Measurements from ENCODE around the gene RIOX2. TPM values are rescaled to one million over a fixed set of nuclear protein-coding genes. Genes with fewer than 3 reads are reported as not detected.
"Not testable (repeated sequence)": the region's sequence is repeated elsewhere in the genome, so short reads cannot be mapped to it uniquely, and the experiment has no call there.

Gene RIOX2
- total RNA-seq, 1 experiment from 2014 or later: 23.6 TPM

- Histone ChIP-seq H3K9me3 (replicated peaks) (no peaks in the 10 kb centered on the region), H3K27ac (no peak overlapping the region), H3K4me3 (no peak overlapping the region), H3K36me3 (peaks cover 3% of the 10 kb centered on the region), H3K4me1 (replicated peaks) (no peaks in the 10 kb centered on the region), H3K27me3 (replicated peaks) (no peaks in the 10 kb centered on the region)
- no peak for DNase-seq (ENCODE audit: low read depth in 1 of 2, low spot score in 2 of 2)
These were observed 37.1 kb downstream of the RIOX2 start for GRCh38 chr3:97934980-97935695.

- Histone ChIP-seq H3K36me3 (peaks cover 3% of the 10 kb centered on the region; the same call in 1 of the 2 replicates), H3K27me3 (replicated peaks) (no peaks in the 10 kb centered on the region), H3K4me3 (no peak overlapping the region), H3K9me3 (replicated peaks) (no peaks in the 10 kb centered on the region), H3K4me1 (replicated peaks) (0 out of 2 replicates have a peak, but pooled peaks cover 4% of the 10 kb centered on the region), H3K27ac (no peak overlapping the region)
- no peak for DNase-seq (ENCODE audit: low read depth in 1 of 2, low spot score in 2 of 2)
These were observed 39.8 kb downstream of the RIOX2 start for GRCh38 chr3:97932387-97932801.

DNA sequence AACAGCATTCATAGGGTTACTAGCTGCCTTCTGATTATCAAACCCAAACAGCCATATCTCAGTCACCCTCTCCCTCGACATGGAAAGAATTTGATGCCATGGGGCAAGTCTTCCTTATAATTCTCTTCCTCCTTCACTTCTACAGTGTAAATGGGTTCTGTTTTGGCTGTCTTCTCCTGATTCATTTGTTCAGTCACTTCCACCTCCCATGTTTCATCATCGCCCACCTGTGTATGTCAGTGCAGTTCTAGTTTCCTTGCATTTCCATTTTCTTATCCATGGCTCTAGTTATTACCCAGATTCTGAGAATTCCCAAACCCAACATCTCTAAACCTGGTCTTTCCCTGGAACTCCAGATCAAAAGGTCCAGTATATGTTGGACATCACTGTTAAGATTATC is 41.0 kb downstream of the RIOX2 start:
- Histone ChIP-seq H3K27ac (no peak overlapping the region), H3K36me3 (no peaks in the 10 kb centered on the region; the same call in 1 of the 2 replicates), H3K4me3 (no peak overlapping the region), H3K27me3 (replicated peaks) (no peaks in the 10 kb centered on the region), H3K9me3 (replicated peaks) (no peaks in the 10 kb centered on the region), H3K4me1 (replicated peaks) (0 out of 2 replicates have a peak, but pooled peaks cover 4% of the 10 kb centered on the region)
- DNase-seq (ENCODE audit: low read depth in 1 of 2, low spot score in 2 of 2): no peak

DNA sequence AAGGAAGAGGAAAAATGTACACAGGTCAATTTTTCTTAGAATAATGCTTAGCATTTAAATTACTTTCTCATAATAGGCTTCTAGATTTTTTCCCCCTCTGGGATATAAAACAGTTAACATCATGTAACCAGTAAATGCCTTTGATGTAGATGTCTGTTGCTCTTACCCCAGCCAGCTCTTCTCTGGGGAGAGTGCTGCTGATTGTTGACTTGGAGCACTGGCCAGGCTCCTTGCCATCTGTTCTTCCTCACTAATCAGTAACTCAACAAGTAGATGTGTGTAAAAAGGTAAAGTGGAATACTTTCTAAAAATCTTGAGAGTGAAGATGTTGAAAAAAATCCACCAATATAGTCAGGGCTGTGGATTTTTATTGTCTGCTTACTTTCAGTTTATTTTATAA is 42.2 kb downstream of the RIOX2 start:
- Histone ChIP-seq H3K36me3 (no peaks in the 10 kb centered on the region; the same call in 1 of the 2 replicates), H3K4me3 (no peak overlapping the region), H3K27ac (no peak overlapping the region), H3K9me3 (replicated peaks) (no peaks in the 10 kb centered on the region), H3K4me1 (replicated peaks) (0 out of 2 replicates have a peak, but pooled peaks cover 4% of the 10 kb centered on the region), H3K27me3 (replicated peaks) (no peaks in the 10 kb centered on the region)
- DNase-seq (ENCODE audit: low read depth in 1 of 2, low spot score in 2 of 2): no peak

DNA sequence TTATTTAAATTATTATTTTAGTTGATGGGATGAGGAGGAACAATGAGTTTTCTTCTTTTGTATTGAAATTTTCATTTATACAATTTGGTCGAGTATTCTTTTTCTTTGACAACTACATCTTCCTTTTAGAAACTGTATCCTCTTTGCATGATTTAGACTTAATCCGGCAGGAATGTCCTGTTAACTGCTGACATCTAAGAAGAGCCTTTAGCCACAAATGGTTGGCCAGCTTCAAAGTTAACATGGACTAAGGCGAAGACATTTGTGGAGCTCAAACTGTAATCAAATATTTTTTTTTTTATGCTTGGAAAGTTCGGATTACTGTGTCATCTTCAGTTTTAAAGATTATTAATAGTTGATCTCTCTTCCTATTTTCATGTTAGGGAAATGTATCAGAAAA is 43.2 kb downstream of the RIOX2 start:
- H3K9me3 ChIP-seq (replicated peaks): no peaks in the 10 kb centered on the region
- no peak overlapping the region for H3K27ac ChIP-seq
- H3K36me3 ChIP-seq: no peaks in the 10 kb centered on the region; the same call in 1 of the 2 replicates
- H3K27me3 ChIP-seq (replicated peaks): no peaks in the 10 kb centered on the region
- H3K4me1 ChIP-seq (replicated peaks): 0 out of 2 replicates have a peak, but pooled peaks cover 4% of the 10 kb centered on the region
- DNase-seq (ENCODE audit: low read depth in 1 of 2, low spot score in 2 of 2): no peak
- no peak overlapping the region for H3K4me3 ChIP-seq

DNA sequence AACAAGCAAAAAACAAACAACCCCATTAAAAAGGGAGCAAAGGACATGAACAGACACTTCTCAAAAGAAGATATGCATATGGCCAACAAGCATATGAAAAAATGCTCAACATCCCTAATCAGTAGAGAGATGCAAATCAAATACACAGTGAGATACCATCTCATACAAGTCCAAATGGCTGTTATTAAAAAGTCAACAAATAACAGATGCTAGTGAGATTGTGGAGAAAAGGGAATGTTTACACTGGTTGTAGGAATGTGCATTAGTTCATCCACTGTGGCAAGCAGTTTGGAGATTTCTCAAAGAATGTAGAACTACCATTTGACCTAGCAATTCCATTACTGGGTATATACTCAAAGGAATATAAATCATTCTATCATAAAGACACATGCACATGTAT is 44.5 kb downstream of the RIOX2 start:
- no peaks in the 10 kb centered on the region for H3K27me3 ChIP-seq (replicated peaks)
- no peaks in the 10 kb centered on the region for H3K9me3 ChIP-seq (replicated peaks)
- no peak for DNase-seq (ENCODE audit: low read depth in 1 of 2, low spot score in 2 of 2)
- 0 out of 2 replicates have a peak, but pooled peaks cover 4% of the 10 kb centered on the region for H3K4me1 ChIP-seq (replicated peaks)
- H3K27ac ChIP-seq: no peak overlapping the region
- H3K36me3 ChIP-seq: no peaks in the 10 kb centered on the region
- no peak overlapping the region for H3K4me3 ChIP-seq

GRCh38 chr3:97917813-97918536 is 54.3 kb downstream of the RIOX2 start:
- Histone ChIP-seq H3K36me3 (no peaks in the 10 kb centered on the region), H3K4me1 (replicated peaks) (no peaks in the 10 kb centered on the region), H3K9me3 (replicated peaks) (no peaks in the 10 kb centered on the region), H3K4me3 (no peak overlapping the region), H3K27ac (no peak overlapping the region), H3K27me3 (replicated peaks) (no peaks in the 10 kb centered on the region)
- DNase-seq (ENCODE audit: low read depth in 1 of 2, low spot score in 2 of 2): no peak

- no peaks in the 10 kb centered on the region for H3K9me3 ChIP-seq (replicated peaks)
- H3K27me3 ChIP-seq (replicated peaks): no peaks in the 10 kb centered on the region
- H3K4me3 ChIP-seq: no peak overlapping the region
- no peaks in the 10 kb centered on the region for H3K36me3 ChIP-seq
- DNase-seq (ENCODE audit: low read depth in 1 of 2, low spot score in 2 of 2): no peak
- no peak overlapping the region for H3K27ac ChIP-seq
- H3K4me1 ChIP-seq (replicated peaks): no peaks in the 10 kb centered on the region
These were observed 55.7 kb downstream of the RIOX2 start for GRCh38 chr3:97916576-97916975.

DNA sequence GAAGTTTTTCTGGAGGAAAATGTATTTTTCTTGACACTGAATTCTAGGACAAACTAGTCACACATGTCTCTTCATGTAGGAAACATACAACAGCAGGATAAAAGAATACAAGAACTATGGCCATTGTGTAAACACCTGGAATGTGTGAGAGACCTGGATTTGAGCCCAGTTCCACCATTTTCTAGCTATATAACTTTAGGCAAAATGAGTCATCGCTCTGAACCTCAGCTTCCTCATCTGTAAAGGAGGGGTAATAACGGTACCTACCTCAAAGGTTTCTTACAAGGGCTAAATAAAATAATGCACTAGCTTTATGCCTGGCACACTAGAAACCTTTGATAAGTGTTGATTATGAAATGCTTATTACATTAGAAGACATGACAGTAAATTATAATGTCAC is 57.8 kb downstream of the RIOX2 start:
- H3K4me3 ChIP-seq: no peak overlapping the region
- no peak overlapping the region for H3K27ac ChIP-seq
- H3K36me3 ChIP-seq: no peaks in the 10 kb centered on the region
- no peak for DNase-seq (ENCODE audit: low read depth in 1 of 2, low spot score in 2 of 2)
- no peaks in the 10 kb centered on the region for H3K4me1 ChIP-seq (replicated peaks)
- no peaks in the 10 kb centered on the region for H3K27me3 ChIP-seq (replicated peaks)
- no peaks in the 10 kb centered on the region for H3K9me3 ChIP-seq (replicated peaks)

- no peak overlapping the region for H3K27ac ChIP-seq
These were observed 60.8 kb downstream of the RIOX2 start for GRCh38 chr3:97911459-97911858.

GRCh38 chr3:97910931-97911351 is 61.3 kb downstream of the RIOX2 start:
- no peaks in the 10 kb centered on the region for H3K27me3 ChIP-seq (replicated peaks)
- H3K27ac ChIP-seq: no peak overlapping the region
- H3K9me3 ChIP-seq (replicated peaks): no peaks in the 10 kb centered on the region
- H3K4me3 ChIP-seq: no peak overlapping the region
- no peaks in the 10 kb centered on the region for H3K4me1 ChIP-seq (replicated peaks)
- DNase-seq (ENCODE audit: low read depth in 1 of 2, low spot score in 2 of 2): no peak
- H3K36me3 ChIP-seq: no peaks in the 10 kb centered on the region

More at GRCh38 chr3:97911459-97911858, 60.8 kb downstream of the RIOX2 start:
- H3K9me3 ChIP-seq (replicated peaks): no peaks in the 10 kb centered on the region
- no peaks in the 10 kb centered on the region for H3K36me3 ChIP-seq
- no peaks in the 10 kb centered on the region for H3K4me1 ChIP-seq (replicated peaks)
- H3K27me3 ChIP-seq (replicated peaks): no peaks in the 10 kb centered on the region
- H3K4me3 ChIP-seq: no peak overlapping the region
- DNase-seq (ENCODE audit: low read depth in 1 of 2, low spot score in 2 of 2): no peak

GRCh38 chr3:97910236-97910831 is 61.9 kb downstream of the RIOX2 start:
- H3K4me1 ChIP-seq (replicated peaks); DNase-seq (ENCODE audit: low read depth in 1 of 2, low spot score in 2 of 2); H3K36me3 ChIP-seq; H3K27ac ChIP-seq; H3K4me3 ChIP-seq; H3K27me3 ChIP-seq (replicated peaks); H3K9me3 ChIP-seq (replicated peaks): not testable (repeated sequence)

GRCh38 chr3:97909830-97910229 is 62.4 kb downstream of the RIOX2 start:
- H3K4me1 ChIP-seq (replicated peaks); H3K36me3 ChIP-seq; H3K27me3 ChIP-seq (replicated peaks); H3K9me3 ChIP-seq (replicated peaks); H3K4me3 ChIP-seq; H3K27ac ChIP-seq; DNase-seq (ENCODE audit: low read depth in 1 of 2, low spot score in 2 of 2): not testable (repeated sequence)

Data from SJSA1 (cell line).